Mucosa of descending colon (tissue), 3 donors: ENCODE results near the gene TRIM39. TPM values are rescaled to one million over a fixed set of nuclear protein-coding genes. Genes with fewer than 3 reads are reported as not detected.
A peak's percentile ranks its signal among the peaks of the same experiment; 100 is the strongest.

ENCODE experiments used
- ATAC-seq: fragments of 200-7000 bp; cut with Tn5 transposase; one replicate; pipeline ENCODE4 v1.9.1; 2020; ENCODE audit warnings: mild to moderate bottlenecking, moderate library complexity
- DNase-seq, 3 donors: peaks; one replicate each; pipeline ENCODE4 v3.0.0-alpha.2; 2020
- H3K36me3 ChIP-seq: fragments of 200-600 bp; one replicate; pipeline ENCODE4 v1.8.0; 2021; ENCODE audit warnings: low read depth, mild to moderate bottlenecking
- H3K4me1 ChIP-seq: fragments of 200-600 bp; one replicate; pipeline ENCODE4 v1.8.0; 2021; ENCODE audit warnings: low read depth, mild to moderate bottlenecking
- H3K4me3 ChIP-seq: fragments of 200-600 bp; one replicate; pipeline ENCODE4 v1.8.0; 2021; ENCODE audit warnings: mild to moderate bottlenecking
- H3K9me3 ChIP-seq: fragments of 200-600 bp; one replicate; pipeline ENCODE4 v1.8.0; 2021; ENCODE audit warnings: mild to moderate bottlenecking
- intact Hi-C, 2 donors: fragments of 100-400 bp; cut with DNase I in 1 of 2; cut with micrococcal nuclease in 1 of 2; formaldehyde crosslinking; loops; one replicate each; pipeline versions ENCODE4 v1.11.0 to v1.11.1; 2022; cut with DNase I, micrococcal nuclease
- total RNA-seq, 3 donors: library from RNA; stranded (reverse); fragmentation: NEBNext Ultra II Directional in 2 of 3; extraction: Animal tissue kit (Norgen Biotek cat#: 25700) in 2 of 3; gene quantifications; one replicate each; pipeline versions ENCODE4 v1.2.1 to v1.2.4, GENCODE V29; 2021 to 2023
- TF ChIP-seq, protein P1 (sequence below): fragments of 200-600 bp; IDR thresholded peaks from one replicate; pipeline ENCODE4 v1.8.0; 2022; ENCODE audit warnings: antibody characterized with exemption, mild to moderate bottlenecking
- donor health status: DM: no; HTN: no; CAD: no; lungs with moderate emphysema.
- donor health status: DM: no; HTN: no; CAD: no.
- donor health status: DM: no; HTN: yes; CAD: no.

TRIM39 gene
- total RNA-seq, 3 donors from 2014 or later: 9.5 to 16.2 (median 10.4) TPM

DNA sequence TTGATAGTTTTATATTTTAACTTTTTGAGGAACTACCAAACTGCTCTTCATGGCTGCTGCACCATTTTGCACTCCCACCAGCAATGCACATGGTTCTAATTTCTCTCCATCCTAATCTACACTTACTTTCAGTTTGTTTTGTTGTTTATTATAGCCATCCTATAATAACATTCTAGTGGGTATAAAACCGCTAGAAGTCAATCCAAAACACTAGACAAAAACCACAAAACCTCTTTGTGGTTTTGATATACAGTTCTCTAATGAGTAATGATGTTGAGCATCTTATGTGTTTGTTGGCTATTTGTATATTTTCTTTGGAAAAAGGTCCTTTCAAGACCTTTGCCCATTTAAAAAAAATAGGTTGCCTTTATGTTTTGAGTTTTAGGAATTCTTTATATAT lies 23.8 kb downstream of the TRIM39 start:
- intact Hi-C loops: no loop called here
- no peaks in the 10 kb centered on the region for H3K9me3 ChIP-seq
- DNase-seq: no peak
- no peak for ATAC-seq
- no peaks in the 10 kb centered on the region for H3K4me1 ChIP-seq
- TF ChIP-seq, protein P1, sequence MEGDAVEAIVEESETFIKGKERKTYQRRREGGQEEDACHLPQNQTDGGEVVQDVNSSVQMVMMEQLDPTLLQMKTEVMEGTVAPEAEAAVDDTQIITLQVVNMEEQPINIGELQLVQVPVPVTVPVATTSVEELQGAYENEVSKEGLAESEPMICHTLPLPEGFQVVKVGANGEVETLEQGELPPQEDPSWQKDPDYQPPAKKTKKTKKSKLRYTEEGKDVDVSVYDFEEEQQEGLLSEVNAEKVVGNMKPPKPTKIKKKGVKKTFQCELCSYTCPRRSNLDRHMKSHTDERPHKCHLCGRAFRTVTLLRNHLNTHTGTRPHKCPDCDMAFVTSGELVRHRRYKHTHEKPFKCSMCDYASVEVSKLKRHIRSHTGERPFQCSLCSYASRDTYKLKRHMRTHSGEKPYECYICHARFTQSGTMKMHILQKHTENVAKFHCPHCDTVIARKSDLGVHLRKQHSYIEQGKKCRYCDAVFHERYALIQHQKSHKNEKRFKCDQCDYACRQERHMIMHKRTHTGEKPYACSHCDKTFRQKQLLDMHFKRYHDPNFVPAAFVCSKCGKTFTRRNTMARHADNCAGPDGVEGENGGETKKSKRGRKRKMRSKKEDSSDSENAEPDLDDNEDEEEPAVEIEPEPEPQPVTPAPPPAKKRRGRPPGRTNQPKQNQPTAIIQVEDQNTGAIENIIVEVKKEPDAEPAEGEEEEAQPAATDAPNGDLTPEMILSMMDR: no peak
- no peak overlapping the region for H3K4me3 ChIP-seq
- no peaks in the 10 kb centered on the region for H3K36me3 ChIP-seq

DNA sequence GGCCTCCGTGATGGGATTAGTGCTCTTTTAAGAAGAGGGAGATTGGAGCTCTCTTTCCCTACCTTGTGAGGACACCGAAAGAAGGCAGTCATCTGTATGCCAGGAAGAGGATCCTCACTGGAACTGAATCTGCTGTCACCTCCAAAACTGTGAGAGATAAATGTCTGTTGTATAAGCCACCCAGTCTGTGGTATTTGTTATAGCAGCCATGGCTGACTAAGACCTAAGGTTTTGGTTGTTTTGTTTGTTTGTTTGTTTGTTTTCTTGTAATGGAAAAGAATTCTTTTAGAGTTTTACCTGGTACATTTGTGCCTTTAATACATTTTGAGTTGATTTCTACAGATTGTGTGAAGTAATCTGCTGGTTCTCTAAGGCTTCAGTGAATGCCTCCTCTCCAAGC lies 25.8 kb downstream of the TRIM39 start:
- Histone ChIP-seq H3K4me1 (no peaks in the 10 kb centered on the region), H3K4me3 (no peak overlapping the region), H3K9me3 (no peaks in the 10 kb centered on the region), H3K36me3 (no peaks in the 10 kb centered on the region)
- intact Hi-C loops: no loop called here
- TF ChIP-seq, protein P1: no peak
- DNase-seq (no peak), ATAC-seq (no peak)

DNA sequence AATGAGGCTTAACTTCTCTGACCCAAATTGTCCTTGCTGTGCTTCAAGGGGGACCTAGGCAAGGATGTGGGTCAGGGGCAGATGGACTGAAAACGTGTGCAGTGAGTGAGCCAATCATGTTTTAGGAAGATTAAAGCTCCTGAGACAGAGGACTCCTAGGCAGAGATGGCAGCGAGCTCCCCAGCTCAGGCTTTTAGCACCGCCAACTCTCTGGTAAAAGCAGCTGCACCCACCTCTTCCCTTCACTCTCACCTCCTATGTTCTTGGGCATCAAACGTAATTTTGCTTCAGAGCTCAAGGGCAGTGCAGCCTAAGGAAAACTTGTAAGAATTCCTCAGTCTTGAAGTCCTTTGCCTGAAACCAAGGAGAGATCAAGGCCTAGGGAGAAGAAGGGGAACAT lies 28.6 kb downstream of the TRIM39 start:
- intact Hi-C loops: no loop called here
- H3K4me3 ChIP-seq: no peak overlapping the region
- no peaks in the 10 kb centered on the region for H3K36me3 ChIP-seq
- H3K4me1 ChIP-seq: peaks cover 3% of the 10 kb centered on the region
- TF ChIP-seq, protein P1: no peak
- no peaks in the 10 kb centered on the region for H3K9me3 ChIP-seq
- DNase-seq: no peak
- no peak for ATAC-seq

DNA sequence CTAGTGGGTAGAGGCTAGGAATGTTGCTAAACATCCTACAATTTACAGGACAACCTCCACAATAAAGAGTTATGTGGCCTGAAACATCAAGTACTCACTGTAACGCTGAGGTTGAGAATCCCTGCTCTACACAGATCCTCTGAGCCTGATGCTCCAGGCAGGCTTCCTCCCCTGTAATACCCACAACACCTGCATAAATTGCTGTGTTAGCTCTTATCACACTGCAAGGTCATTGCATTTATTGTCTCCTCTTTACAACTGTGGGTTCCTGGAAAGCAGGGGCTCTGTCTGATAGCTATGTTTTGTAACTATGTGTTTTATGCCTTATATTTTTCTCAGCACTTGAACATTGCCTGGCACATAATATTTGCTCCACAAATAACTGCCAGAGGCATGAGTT lies 29.8 kb downstream of the TRIM39 start:
- Histone ChIP-seq H3K36me3 (no peaks in the 10 kb centered on the region), H3K9me3 (no peaks in the 10 kb centered on the region), H3K4me3 (no peak overlapping the region), H3K4me1 (peaks cover 3% of the 10 kb centered on the region)
- intact Hi-C loops: no loop called here
- TF ChIP-seq, protein P1: no peak
- ATAC-seq: no peak
- DNase-seq: no peak

DNA sequence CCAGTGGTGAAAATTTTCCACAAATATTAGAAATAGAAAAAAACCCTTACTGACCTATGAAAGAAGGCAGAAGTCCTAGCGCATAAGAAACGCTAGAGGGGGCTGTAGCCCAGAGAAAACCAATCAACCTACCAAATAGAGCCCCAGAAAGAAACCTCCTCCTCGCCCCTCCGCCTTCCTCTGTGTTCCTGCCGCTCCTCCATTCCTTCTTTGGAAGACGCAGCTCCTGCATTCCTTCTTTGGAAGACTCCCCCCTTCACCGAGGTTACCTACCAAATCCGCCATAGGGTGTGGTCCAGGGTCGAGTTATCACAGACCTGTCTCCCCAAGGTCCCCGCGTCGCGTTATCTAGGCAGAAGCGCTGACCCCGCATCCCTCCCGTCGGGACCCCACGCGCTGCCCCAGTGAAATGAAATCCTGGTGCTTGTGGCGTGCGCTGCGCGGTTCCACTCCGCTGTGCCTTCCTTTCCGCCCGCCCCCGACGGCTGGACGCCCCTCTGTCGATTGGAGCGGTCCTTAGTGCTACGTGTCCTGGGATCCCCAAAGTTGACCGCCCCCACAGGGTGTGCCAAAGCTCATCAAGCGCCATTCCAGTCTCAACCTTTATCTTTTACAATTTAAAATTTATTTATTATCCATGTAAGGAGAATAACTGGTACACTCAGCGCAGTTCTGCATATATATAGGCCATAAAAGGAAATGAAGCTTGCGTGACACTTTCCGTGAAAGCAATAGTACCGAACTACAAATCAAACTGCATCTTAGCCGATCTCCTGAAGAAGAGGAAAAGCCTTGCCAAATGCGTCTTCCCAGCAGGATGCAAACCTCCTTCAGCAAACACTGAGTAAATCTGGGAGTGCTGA lies 31.2 kb downstream of the TRIM39 start:
- TF ChIP-seq, protein P1: peak; percentile 64
- Histone ChIP-seq H3K36me3 (no peaks in the 10 kb centered on the region), H3K4me3 (no peak overlapping the region), H3K4me1 (peaks cover 3% of the 10 kb centered on the region), H3K9me3 (no peaks in the 10 kb centered on the region)
- DNase-seq (peak in 1 of 3 donors; percentile 54), ATAC-seq (peak; percentile 67)
- intact Hi-C loops: no loop called here
